Esophagus squamous epithelium (tissue), 5 donors: Measurements from ENCODE around the gene SLIT1. TPM values are rescaled to one million over a fixed set of nuclear protein-coding genes. Genes with fewer than 3 reads are reported as not detected.

ENCODE experiments used
- DNase-seq: peaks from one replicate; lab custom pipeline; 2025; lab: John Stamatoyannopoulos, UW
- H3K27ac ChIP-seq, 4 donors: fragments of 200-600 bp; sonication (generic); one replicate each; pipeline ENCODE4 v1.5.1; 2016 to 2019; ENCODE audit warnings: mild to moderate bottlenecking in 1 of 4
- H3K27me3 ChIP-seq, 4 donors: fragments of 200-600 bp; sonication (generic); 1 replicate in 3 of 4; 2 replicates in 1 of 4; pipeline versions ENCODE4 v1.5.1 to v1.6.0; 2017 to 2021; ENCODE audit warnings: antibody characterized with exemption in 1 of 4
- H3K36me3 ChIP-seq, 3 donors: fragments of 200-600 bp; sonication (generic); one replicate each; pipeline ENCODE4 v1.5.1; 2016 to 2019
- H3K4me1 ChIP-seq, 3 donors: fragments of 200-600 bp; sonication (generic); one replicate each; pipeline ENCODE4 v1.5.1; 2017 to 2019
- H3K4me3 ChIP-seq, 4 donors: fragments of 200-600 bp; sonication (generic); 1 replicate in 3 of 4; 2 replicates in 1 of 4; pipeline ENCODE4 v1.5.1; 2016 to 2019; ENCODE audit warnings: mild to moderate bottlenecking in 2 of 4, moderate library complexity in 1 of 4
- H3K9me3 ChIP-seq, 3 donors: fragments of 200-600 bp; sonication (generic); one replicate each; pipeline ENCODE4 v1.5.1; 2016 to 2019
- CTCF ChIP-seq, 6 experiments: fragments of 450-650 bp in 4 of 6; fragments of 200-600 bp in 2 of 6; sonication (generic) in 2 of 6; IDR thresholded peaks; one replicate each; pipeline ENCODE4 v1.5.1; 2016 to 2019; ENCODE audit warnings: antibody characterized with exemption in 6 of 6, mild to moderate bottlenecking in 4 of 6, moderate library complexity in 4 of 6
- POLR2A ChIP-seq, 4 donors: fragments of 450-650 bp; IDR thresholded peaks; one replicate each; pipeline ENCODE4 v1.6.1; 2017; ENCODE audit warnings: antibody characterized with exemption in 4 of 4, mild to moderate bottlenecking in 4 of 4, moderate library complexity in 3 of 4
- WGBS, 2 donors: methylation state at CpG; one replicate each; pipeline ENCODE4 v1.1.5; 2018; 5-methylcytosine and 5-hydroxymethylcytosine counted together
- intact Hi-C: fragments of 100-400 bp; cut with DNase I; formaldehyde crosslinking; loops from one replicate; pipeline ENCODE4 v1.15.0; 2022
- total RNA-seq, 4 donors: library from RNA; depleted of rRNA; stranded (reverse); fragments of >200 nt; gene quantifications; one replicate each; pipeline ENCODE4 v1.1.0, GENCODE V29; 2016
- donor health status: DM: yes; HTN: yes; CAD: no.

SLIT1 gene
- total RNA-seq, 4 donors from 2014 or later, result not detected

GRCh38 chr10:97222326-97222961, 36.7 kb upstream of the SLIT1 start:
- H3K27ac ChIP-seq, result no peak overlapping the region
- H3K36me3 ChIP-seq, result peaks cover 0 to 59% (median 0%) of the 10 kb centered on the region in 3 donors
- 96 to 100% methylated on average over 2 to 5 of the region's 6 CpGs for WGBS, 2 donors
- H3K4me3 ChIP-seq, result no peak overlapping the region
- intact Hi-C loops, result no loop called here
- no peak for DNase-seq
- H3K4me1 ChIP-seq, result no peaks in the 10 kb centered on the region
- TF ChIP-seq CTCF (IDR thresholded peaks at IDR 0.05) (no peak), POLR2A (IDR thresholded peaks at IDR 0.05) (no peak)
- H3K9me3 ChIP-seq, result no peaks in the 10 kb centered on the region
- no peaks in the 10 kb centered on the region for H3K27me3 ChIP-seq

GRCh38 chr10:97220355-97220754, 34.6 kb upstream of the SLIT1 start:
- H3K4me1 ChIP-seq, result no peaks in the 10 kb centered on the region
- H3K4me3 ChIP-seq, result no peak overlapping the region
- 87 to 100% methylated on average over 3 of the region's 3 CpGs for WGBS, 2 donors
- no peak overlapping the region for H3K27ac ChIP-seq
- intact Hi-C loops, result no loop called here
- DNase-seq, result no peak
- no peaks in the 10 kb centered on the region for H3K9me3 ChIP-seq
- TF ChIP-seq POLR2A (IDR thresholded peaks at IDR 0.05) (no peak), CTCF (IDR thresholded peaks at IDR 0.05) (no peak)
- H3K36me3 ChIP-seq, result peaks cover 0 to 38% (median 0%) of the 10 kb centered on the region in 3 donors
- H3K27me3 ChIP-seq, result no peaks in the 10 kb centered on the region

- WGBS, 2 donors, result 46 to 76% methylated on average over 3 of the region's 3 CpGs
- no peaks in the 10 kb centered on the region for H3K4me1 ChIP-seq
- H3K4me3 ChIP-seq, result no peak overlapping the region
- intact Hi-C loops, result no loop called here
- peaks cover 0 to 11% (median 0%) of the 10 kb centered on the region in 3 donors for H3K36me3 ChIP-seq
- no peak for DNase-seq
- no peaks in the 10 kb centered on the region for H3K27me3 ChIP-seq
- TF ChIP-seq CTCF (IDR thresholded peaks at IDR 0.05) (no peak), POLR2A (IDR thresholded peaks at IDR 0.05) (no peak)
- H3K9me3 ChIP-seq, result no peaks in the 10 kb centered on the region
- H3K27ac ChIP-seq, result no peak overlapping the region
Observed at GRCh38 chr10:97217299-97217698, 31.5 kb upstream of the SLIT1 start.

- TF ChIP-seq CTCF (IDR thresholded peaks at IDR 0.05), result no peak
- TF ChIP-seq POLR2A (IDR thresholded peaks at IDR 0.05), result no peak
- no peaks in the 10 kb centered on the region for H3K27me3 ChIP-seq
- no peak overlapping the region for H3K27ac ChIP-seq
- no peaks in the 10 kb centered on the region for H3K9me3 ChIP-seq
- DNase-seq, result no peak
- WGBS, 2 donors, result 84 to 87% methylated on average over 12 to 15 of the region's 15 CpGs
- intact Hi-C loops, result no loop called here
- no peak overlapping the region for H3K4me3 ChIP-seq
- H3K36me3 ChIP-seq, result peaks cover 0 to under 1% (median 0%) of the 10 kb centered on the region in 3 donors
- no peaks in the 10 kb centered on the region for H3K4me1 ChIP-seq
Observed at GRCh38 chr10:97215619-97216260, 30.0 kb upstream of the SLIT1 start.

GRCh38 chr10:97213431-97213830, 27.7 kb upstream of the SLIT1 start:
- TF ChIP-seq POLR2A (IDR thresholded peaks at IDR 0.05) (no peak), CTCF (IDR thresholded peaks at IDR 0.05) (no peak)
- Histone ChIP-seq H3K36me3 (no peaks in the 10 kb centered on the region), H3K27ac (no peak overlapping the region), H3K9me3 (no peaks in the 10 kb centered on the region), H3K4me1 (no peaks in the 10 kb centered on the region), H3K4me3 (no peak overlapping the region), H3K27me3 (peaks cover 0 to 11% (median 0%) of the 10 kb centered on the region in 4 donors)
- intact Hi-C loops, result no loop called here
- WGBS, 2 donors, result 52 to 56% methylated on average over 8 to 9 of the region's 9 CpGs
- DNase-seq, result no peak
